H1 (cell line): ENCODE measurements around the gene KCNQ1. TPM values are rescaled to one million over a fixed set of nuclear protein-coding genes. Genes with fewer than 3 reads are reported as not detected.

Experiments used
- CTCF ChIA-PET: fragments of 300-600 bp; sonication (Branson Sonifier 250); formaldehyde crosslinking; loops from one replicate; lab custom pipeline; 2021; ENCODE audit not compliant: partially characterized antibody; lab: Charles Lee
- POLR2A ChIA-PET: fragments of 300-600 bp; sonication (Branson Sonifier 250); formaldehyde crosslinking; loops from one replicate; lab custom pipeline; 2021; ENCODE audit warnings: inconsistent platforms; ENCODE audit not compliant: partially characterized antibody; lab: Charles Lee
- DNase-seq, 2 experiments: peaks; one replicate each; pipeline versions ENCODE4 v3.0.0 to v3.0.0-alpha.2; 2010 to 2022; ENCODE audit warnings: low spot score in 2 of 2, low read depth in 1 of 2, mixed read lengths in 1 of 2
- FAIRE-seq: peaks from 2 replicates; lab custom pipeline; 2011; peaks lifted over from hg19 to GRCh38; lab: Jason Lieb, UNC
- H2AFZ ChIP-seq: 2 replicates; pipeline ENCODE4 v1.8.1; 2012; ENCODE audit warnings: low read length, inconsistent platforms
- H2AK5ac ChIP-seq: 2 replicates; pipeline ENCODE4 v1.6.1; 2013; ENCODE audit warnings: low read depth, low read length
- H2BK120ac ChIP-seq: replicated peaks from 2 replicates; pipeline ENCODE3; 2013; ENCODE audit warnings: low read depth, low read length, inconsistent platforms
- H2BK12ac ChIP-seq: 2 replicates; pipeline ENCODE4 v1.6.1; 2013; ENCODE audit warnings: low read depth, low read length
- H2BK15ac ChIP-seq: 2 replicates; pipeline ENCODE4 v1.6.1; 2013; ENCODE audit warnings: low read length
- H2BK20ac ChIP-seq: 2 replicates; pipeline ENCODE4 v1.6.1; 2013; ENCODE audit warnings: low read length
- H2BK5ac ChIP-seq: 2 replicates; pipeline ENCODE4 v1.6.1; 2013; ENCODE audit warnings: low read depth, low read length
- H3K14ac ChIP-seq: 2 replicates; pipeline ENCODE4 v1.6.1; 2013; ENCODE audit warnings: inconsistent platforms; ENCODE audit not compliant: insufficient read length
- H3K18ac ChIP-seq: 2 replicates; pipeline ENCODE4 v1.6.1; 2013; ENCODE audit warnings: low read length; ENCODE audit errors: extremely low read depth
- H3K23ac ChIP-seq: 2 replicates; pipeline ENCODE4 v1.6.1; 2013; ENCODE audit warnings: inconsistent platforms; ENCODE audit not compliant: insufficient read length
- H3K23me2 ChIP-seq: 2 replicates; pipeline ENCODE4 v1.6.1; 2013; ENCODE audit warnings: low read depth, low read length
- H3K27ac ChIP-seq: 2 replicates; pipeline ENCODE4 v1.6.1; 2011; ENCODE audit warnings: low read depth, low read length, inconsistent platforms
- H3K27me3 ChIP-seq, 4 experiments: replicated peaks in 1 of 4; 1 replicate in 1 of 4; 2 replicates in 3 of 4; pipeline versions ENCODE4 v1.6.1 to v1.8.1; 2011 to 2013; ENCODE audit warnings: low read length in 3 of 4, mild to moderate bottlenecking in 3 of 4, inconsistent platforms in 2 of 4, mixed read lengths in 2 of 4, moderate library complexity in 1 of 4; ENCODE audit not compliant: control insufficient read depth in 3 of 4, insufficient read depth in 3 of 4; ENCODE audit errors: extremely low read depth in 1 of 4
- H3K36me3 ChIP-seq, 4 experiments: 2 replicates each; pipeline versions ENCODE4 v1.6.1 to v1.8.1; 2011 to 2013; ENCODE audit warnings: mild to moderate bottlenecking in 4 of 4, low read length in 3 of 4, moderate library complexity in 2 of 4, control low read depth in 1 of 4, inconsistent platforms in 1 of 4; ENCODE audit not compliant: insufficient read depth in 4 of 4, control insufficient read depth in 2 of 4
- H3K4ac ChIP-seq: replicated peaks from 2 replicates; pipeline ENCODE3; 2013; ENCODE audit warnings: low read length, low read depth, mixed read lengths, inconsistent platforms; ENCODE audit not compliant: insufficient read length
- H3K4me1 ChIP-seq, 4 experiments: replicated peaks in 1 of 4; 1 replicate in 1 of 4; 2 replicates in 3 of 4; pipeline versions ENCODE4 v1.6.1 to v1.8.1; 2011 to 2013; ENCODE audit warnings: low read length in 3 of 4, inconsistent platforms in 2 of 4, mixed read lengths in 1 of 4; ENCODE audit not compliant: insufficient read depth in 4 of 4, control insufficient read depth in 3 of 4
- H3K4me2 ChIP-seq, 2 experiments: 2 replicates each; pipeline versions ENCODE4 v1.6.1 to v1.8.1; 2011 to 2013; ENCODE audit warnings: low read depth in 2 of 2, low read length in 2 of 2, control low read depth in 1 of 2, inconsistent platforms in 1 of 2, mild to moderate bottlenecking in 1 of 2; ENCODE audit not compliant: insufficient read depth in 1 of 2
- H3K4me3 ChIP-seq, 4 experiments: fragments of 200-600, 300-600 bp in 1 of 4; sonication (generic), shearing (Covaris generic), sonication (Bioruptor Twin) in 1 of 4; 2 replicates each; pipeline versions ENCODE4 v1.5.1 to v1.8.1; 2011 to 2016; ENCODE audit warnings: low read length in 4 of 4, low read depth in 3 of 4, control low read depth in 2 of 4, inconsistent platforms in 2 of 4, mild to moderate bottlenecking in 2 of 4, mixed read lengths in 1 of 4, moderate library complexity in 1 of 4; ENCODE audit not compliant: insufficient read depth in 2 of 4; ENCODE audit errors: extremely low read depth in 1 of 4
- H3K56ac ChIP-seq: replicated peaks from 2 replicates; pipeline ENCODE3; 2013; ENCODE audit warnings: low read depth, mild to moderate bottlenecking, mixed read lengths, low read length, inconsistent platforms; ENCODE audit not compliant: insufficient read length
- H3K79me1 ChIP-seq: 2 replicates; pipeline ENCODE4 v1.6.1; 2013; ENCODE audit warnings: low read depth, low read length, control low read depth
- H3K79me2 ChIP-seq, 2 experiments: 2 replicates each; pipeline versions ENCODE4 v1.6.1 to v1.8.1; 2012 to 2013; ENCODE audit warnings: low read length in 2 of 2, mild to moderate bottlenecking in 2 of 2, inconsistent platforms in 1 of 2; ENCODE audit not compliant: insufficient read depth in 2 of 2, control insufficient read depth in 1 of 2
- H3K9ac ChIP-seq, 4 experiments: replicated peaks in 1 of 4; 1 replicate in 1 of 4; 2 replicates in 3 of 4; pipeline versions ENCODE4 v1.6.1 to v1.8.1; 2011 to 2013; ENCODE audit warnings: low read depth in 3 of 4, low read length in 3 of 4, control low read depth in 2 of 4, mild to moderate bottlenecking in 2 of 4, moderate library complexity in 2 of 4, inconsistent platforms in 1 of 4; ENCODE audit errors: extremely low read depth in 1 of 4
- H3K9me3 ChIP-seq, 2 experiments: 2 replicates each; pipeline versions ENCODE4 v1.6.1 to v1.8.1; 2012 to 2013; ENCODE audit warnings: mild to moderate bottlenecking in 2 of 2, moderate library complexity in 2 of 2, control low read depth in 1 of 2, inconsistent platforms in 1 of 2, low read depth in 1 of 2, low read length in 1 of 2, mixed read lengths in 1 of 2; ENCODE audit not compliant: insufficient read depth in 2 of 2
- H4K20me1 ChIP-seq, 2 experiments: replicated peaks in 1 of 2; 2 replicates each; pipeline versions ENCODE3 to v1.8.1; 2011 to 2013; ENCODE audit warnings: inconsistent platforms in 2 of 2, low read length in 2 of 2, mild to moderate bottlenecking in 1 of 2; ENCODE audit not compliant: insufficient read depth in 2 of 2, control insufficient read depth in 1 of 2
- H4K5ac ChIP-seq: 2 replicates; pipeline ENCODE4 v1.6.1; 2013; ENCODE audit warnings: low read length, low read depth, mixed read lengths, inconsistent platforms; ENCODE audit not compliant: insufficient read length
- H4K8ac ChIP-seq: 2 replicates; pipeline ENCODE4 v1.8.0; 2013; ENCODE audit warnings: mild to moderate bottlenecking, moderate library complexity, low read length, inconsistent platforms; ENCODE audit not compliant: insufficient read depth; ENCODE audit errors: extremely low read depth
- H4K91ac ChIP-seq: replicated peaks from 2 replicates; pipeline ENCODE3; 2013; ENCODE audit warnings: low read length, mixed read lengths, inconsistent platforms; ENCODE audit not compliant: insufficient read length
- BRCA1 ChIP-seq: IDR thresholded peaks from 2 replicates; pipeline ENCODE4 v1.6.1; 2012; ENCODE audit warnings: low read depth, low read length, improper control_type of control experiment
- PHF8 ChIP-seq: fragments of 200-600 bp; sonication (generic); conservative IDR thresholded peaks from 2 replicates; pipeline ENCODE4 v1.7.1; 2012; ENCODE audit warnings: low read depth, mild to moderate bottlenecking, inconsistent platforms, low read length, moderate library complexity
- SAP30 ChIP-seq: fragments of 300-600 bp; sonication (generic); IDR thresholded peaks from 2 replicates; pipeline ENCODE4 v1.7.1; 2012; ENCODE audit warnings: low read length, moderate library complexity, mild to moderate bottlenecking, inconsistent platforms; ENCODE audit not compliant: insufficient read depth, insufficient replicate concordance
- SIX5 ChIP-seq: IDR thresholded peaks from 2 replicates; pipeline ENCODE4 v1.6.1; 2011; ENCODE audit warnings: mild to moderate bottlenecking, low read depth, low read length
- SRF ChIP-seq: IDR thresholded peaks from 2 replicates; pipeline ENCODE4 v1.6.1; 2011; ENCODE audit warnings: mild to moderate bottlenecking, low read depth, low read length, moderate library complexity
- SUZ12 ChIP-seq: fragments of 200-600 bp; sonication (generic); IDR thresholded peaks from 2 replicates; pipeline ENCODE4 v1.6.1; 2012; ENCODE audit warnings: mild to moderate bottlenecking, inconsistent platforms, low read length, moderate library complexity, mixed read lengths
- WGBS, 2 experiments: shearing (Covaris generic) in 1 of 2; methylation state at CpG; one replicate each; pipeline versions ENCODE4 v1.1.6 to v1.1.7; 2013 to 2015; ENCODE audit warnings: low lambda C conversion rate in 2 of 2, mixed read lengths in 2 of 2, inconsistent platforms in 1 of 2, low coverage in 1 of 2, missing lambda C conversion rate in 1 of 2; ENCODE audit not compliant: insufficient replicate concordance in 2 of 2, insufficient coverage in 1 of 2, insufficient read length in 1 of 2; ENCODE audit errors: extremely low coverage in 1 of 2, missing lambda C conversion rate in 1 of 2; 5-methylcytosine and 5-hydroxymethylcytosine counted together
- polyA plus RNA-seq, 7 experiments: library from polyadenylated mRNA; depleted of rRNA in 3 of 7; stranded (reverse) in 5 of 7; unstranded in 2 of 7; fragments of >200 nt in 5 of 7; fragments of 200-250 nt in 2 of 7; gene quantifications; 1 replicate in 5 of 7; 2 replicates in 1 of 7; 4 replicates in 1 of 7; pipeline versions ENCODE4 v1.2.1 to v1.2.3, GENCODE V29; 2011 to 2013; ENCODE audit warnings: missing spikeins in 2 of 7, mixed read lengths in 2 of 7
- total RNA-seq: library from RNA; stranded (reverse); fragmentation: NEBNext Ultra II Directional; extraction: Animal tissue kit (Norgen Biotek cat#: 25700); gene quantifications from 2 replicates; pipeline ENCODE4 v1.2.1, GENCODE V29; 2021

KCNQ1 gene
- total and polyA plus RNA-seq, 2 of the 8 experiments (the other 6 are each of a cell fraction or from before 2014, with no cell fraction given) = 1.9 to 2.0 TPM

DNA sequence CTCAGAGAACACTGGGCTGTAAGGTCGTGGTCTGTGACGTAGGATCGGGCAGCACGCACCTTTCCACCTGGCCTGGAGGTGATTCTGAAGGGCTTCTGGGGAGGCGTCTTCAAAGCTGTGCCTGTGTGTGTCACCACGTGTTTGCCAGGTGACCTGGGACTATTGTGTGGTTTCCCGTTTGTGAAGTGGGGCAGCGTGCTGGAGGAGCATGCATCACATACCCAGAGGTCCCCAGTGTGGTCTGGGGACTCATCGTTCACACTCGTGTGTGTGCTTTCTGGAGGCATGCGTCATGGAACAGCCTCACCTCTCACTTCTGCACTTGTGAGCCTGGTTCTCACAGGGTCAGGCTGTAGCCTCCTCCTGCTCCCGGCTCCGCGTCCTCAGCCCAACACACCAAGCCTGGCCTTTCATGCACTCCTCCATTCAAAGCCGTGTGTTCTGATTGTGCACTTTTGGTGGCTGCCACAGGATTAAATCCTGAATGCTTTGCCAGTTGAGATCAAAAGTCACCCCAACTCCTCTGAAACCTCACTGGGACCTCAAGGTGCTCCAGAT, 148.7 kb downstream of the KCNQ1 start:
- FAIRE-seq = no peak
- CTCF ChIA-PET = no interaction called here
- 92% methylated on average over 15 of the region's 15 CpGs; no CpG with 5 or more reads in 1 of the 2 experiments for WGBS, 2 experiments

More for the DNA sequence above, 148.7 kb downstream of the KCNQ1 start:
- H2BK20ac ChIP-seq = no peak overlapping the region
- peaks cover 29 to 81% (median 76%) of the 10 kb centered on the region in 4 experiments for H3K27me3 ChIP-seq
- no peak overlapping the region for H4K5ac ChIP-seq
- H2AFZ ChIP-seq = no peak overlapping the region
- peaks cover 0 to under 1% (median 0%) of the 10 kb centered on the region in 4 experiments; a peak in 1 of 8 replicates for H3K36me3 ChIP-seq
- no peak for DNase-seq
- H2BK120ac ChIP-seq = no peak overlapping the region
- H2BK12ac ChIP-seq = no peak overlapping the region
- no peaks in the 10 kb centered on the region for H3K23me2 ChIP-seq
- peaks cover 6 to 18% of the 10 kb centered on the region in 2 experiments; a peak in 3 of 4 replicates for H3K9me3 ChIP-seq
- no peak overlapping the region for H3K4me3 ChIP-seq
- H3K27ac ChIP-seq = no peak overlapping the region
- H3K9ac ChIP-seq = no peak overlapping the region
- POLR2A ChIA-PET = no interaction called here
- no peaks in the 10 kb centered on the region for H3K79me2 ChIP-seq
- H4K91ac ChIP-seq = peak overlapping the region; percentile 40
- H3K18ac ChIP-seq = no peak overlapping the region; the same call in 1 of the 2 replicates
- no peak overlapping the region for H3K56ac ChIP-seq
- H3K14ac ChIP-seq = no peak overlapping the region
- no peak overlapping the region for H3K4ac ChIP-seq
- no peak overlapping the region for H3K4me2 ChIP-seq
- peaks cover 0 to 7% of the 10 kb centered on the region in 2 experiments for H4K20me1 ChIP-seq
- TF ChIP-seq SAP30 (no peak), SIX5 (no peak), PHF8 (no peak), BRCA1 (no peak), SUZ12 (0 out of 2 replicates have a peak, but pooled peaks have one; percentile 17), SRF (no peak)
- H2AK5ac ChIP-seq = no peak overlapping the region
- H3K23ac ChIP-seq = no peak overlapping the region
- H2BK5ac ChIP-seq = no peak overlapping the region
- H3K4me1 ChIP-seq = no peaks in the 10 kb centered on the region
- no peaks in the 10 kb centered on the region for H3K79me1 ChIP-seq
- no peak overlapping the region for H2BK15ac ChIP-seq
- H4K8ac ChIP-seq = no peak overlapping the region; the same call in 1 of the 2 replicates
